ENCODE results near the gene ARMC5.
"Not testable (repeated sequence)": the region's sequence is repeated elsewhere in the genome, so short reads cannot be mapped to it uniquely, and the experiment has no call there.

Gene ARMC5

GRCh38 chr16:31478956-31479355 lies 19.7 kb downstream of the ARMC5 start:
- DNase-seq, result no peak

- DNase-seq, result no peak
Observed at GRCh38 chr16:31479751-31480150, 20.4 kb downstream of the ARMC5 start.

- DNase-seq, result no peak
Observed at GRCh38 chr16:31480851-31481536, 21.7 kb downstream of the ARMC5 start.

- no peak for DNase-seq
Observed at GRCh38 chr16:31483081-31483480, 23.8 kb downstream of the ARMC5 start, which contains the start of gene SLC5A2. SLC5A2 (plus strand) TSS chr16:31483123; CDS start chr16:31483137, 14 bp downstream.

- DNase-seq, result not testable (repeated sequence)
Observed at GRCh38 chr16:31484048-31484447, 24.7 kb downstream of the ARMC5 start.

- DNase-seq, result no peak
Observed at GRCh38 chr16:31484491-31485171, 25.3 kb downstream of the ARMC5 start.

- DNase-seq, result no peak
Observed at GRCh38 chr16:31485571-31485970, 26.3 kb downstream of the ARMC5 start.

- no peak for DNase-seq
Observed at GRCh38 chr16:31486045-31486444, 26.7 kb downstream of the ARMC5 start.

GRCh38 chr16:31487071-31487719 lies 27.9 kb downstream of the ARMC5 start:
- DNase-seq, result no peak

GRCh38 chr16:31487720-31488467 lies 28.6 kb downstream of the ARMC5 start:
- peak; percentile 60 for DNase-seq

- DNase-seq, result no peak
Observed at GRCh38 chr16:31488468-31489297, 29.4 kb downstream of the ARMC5 start.

- no peak for DNase-seq
Observed at GRCh38 chr16:31489298-31489564, 29.9 kb downstream of the ARMC5 start.

GRCh38 chr16:31489616-31490584 lies 30.6 kb downstream of the ARMC5 start:
- no peak for DNase-seq

- no peak for DNase-seq
Observed at GRCh38 chr16:31491778-31492418, 32.6 kb downstream of the ARMC5 start.

- DNase-seq, result no peak
Observed at GRCh38 chr16:31493506-31494125, 34.3 kb downstream of the ARMC5 start.

GRCh38 chr16:31496670-31497069 lies 37.4 kb downstream of the ARMC5 start:
- no peak for DNase-seq

- no peak for DNase-seq
Observed at GRCh38 chr16:31498493-31498892, 39.2 kb downstream of the ARMC5 start.

- DNase-seq, result no peak
Observed at GRCh38 chr16:31499928-31500327, 40.6 kb downstream of the ARMC5 start.

- DNase-seq, result no peak
Observed at GRCh38 chr16:31501226-31501965, 42.1 kb downstream of the ARMC5 start.

GRCh38 chr16:31501966-31502348 lies 42.7 kb downstream of the ARMC5 start:
- DNase-seq, result no peak

Measured in stimulated activated CD4-positive, alpha-beta T cell treated with anti-CD3 and anti-CD28 coated beads, Interleukin-4, amount 100 ng/mL, for 24 hours (primary cell).